ENCODE data around the gene APBA2. TPM values are rescaled to one million over a fixed set of nuclear protein-coding genes. Genes with fewer than 3 reads are reported as not detected.

The APBA2 gene
- total and polyA plus RNA-seq, 2 of the 4 experiments (the other 2 are of a cell fraction), result 21.7 to 33.0 TPM

- POLR2A ChIA-PET (ENCODE audit: unreplicated experiment), result no interaction called here
- TF ChIP-seq RAD21 (IDR thresholded peaks at IDR 0.05; ENCODE audit: low read length) (no peak), ELK1 (IDR thresholded peaks at IDR 0.05; ENCODE audit: borderline replicate concordance, low read depth, low read length) (no peak), MXI1 (IDR thresholded peaks at IDR 0.05; ENCODE audit: borderline replicate concordance, low read depth, low read length) (no peak), CEBPB (IDR thresholded peaks at IDR 0.05; ENCODE audit: low read depth, low read length) (no peak), NFE2L2 (IDR thresholded peaks at IDR 0.05; ENCODE audit: low read depth, low read length) (no peak), BHLHE40 (IDR thresholded peaks at IDR 0.05; ENCODE audit: low read depth, low read length) (no peak), MAZ (IDR thresholded peaks at IDR 0.05; ENCODE audit: borderline replicate concordance, low read depth, low read length) (no peak), USF2 (IDR thresholded peaks at IDR 0.05; ENCODE audit: low read depth, low read length) (no peak), FOS (IDR thresholded peaks at IDR 0.05; ENCODE audit: low read depth, low read length) (no peak), CHD1 (IDR thresholded peaks at IDR 0.05; ENCODE audit: low read depth, low read length) (no peak), MAFK (IDR thresholded peaks at IDR 0.05; ENCODE audit: low read depth, low read length) (no peak), RCOR1 (IDR thresholded peaks at IDR 0.05; ENCODE audit: insufficient replicate concordance, low read length) (no peak), SMC3 (IDR thresholded peaks at IDR 0.05; ENCODE audit: low read depth, low read length) (no peak), CTCF (conservative IDR thresholded peaks at IDR 0.05; ENCODE audit: low read depth, low read length) (no peak)
Observed at GRCh38 chr15:29135702-29136646, 250.2 kb downstream of the APBA2 start.

More at GRCh38 chr15:29135702-29136646, 250.2 kb downstream of the APBA2 start:
- Histone ChIP-seq H4K5ac (ENCODE audit: low read depth, low read length) (no peak overlapping the region), H3K4ac (ENCODE audit: low read depth, low read length) (no peak overlapping the region), H3K27me3 (ENCODE audit: control insufficient read depth, insufficient read depth, low read length) (peaks cover 17% of the 10 kb centered on the region), H4K8ac (ENCODE audit: low read depth in 2 of 2, low read length in 2 of 2) (no peak overlapping the region), H2BK20ac (ENCODE audit: low read depth, low read length) (no peak overlapping the region), H3K79me1 (ENCODE audit: low read depth in 1 of 2, low read length in 2 of 2) (no peaks in the 10 kb centered on the region), H3K9me1 (ENCODE audit: insufficient read depth, low read length) (no peaks in the 10 kb centered on the region; the same call in 1 of the 2 replicates), H3K56ac (ENCODE audit: extremely low read depth, insufficient read depth, low read length) (no peak overlapping the region), H3K9ac (ENCODE audit: low read depth, low read length) (no peak overlapping the region), H2AFZ (replicated peaks; ENCODE audit: low read length, poor library complexity) (no peak overlapping the region), H4K91ac (ENCODE audit: insufficient read depth, low read depth, low read length) (no peak overlapping the region), H3K14ac (replicated peaks; ENCODE audit: low read depth, low read length) (no peak overlapping the region), H3K4me2 (ENCODE audit: low read depth, low read length) (no peak overlapping the region), H2BK15ac (ENCODE audit: low read depth, low read length) (no peak overlapping the region), H2BK5ac (ENCODE audit: low read depth, low read length, poor library complexity, severe bottlenecking) (no peak overlapping the region), H2BK120ac (ENCODE audit: low read depth, low read length) (no peak overlapping the region), H3K4me1 (ENCODE audit: control insufficient read depth, insufficient read depth, low read length) (no peaks in the 10 kb centered on the region), H3K23ac (ENCODE audit: low read depth, low read length) (no peak overlapping the region), H3K9me3 (ENCODE audit: control insufficient read depth, insufficient read depth, low read length) (no peaks in the 10 kb centered on the region), H3K18ac (ENCODE audit: low read depth, low read length) (no peak overlapping the region), H3K36me3 (ENCODE audit: control insufficient read depth, insufficient read depth, low read length) (no peaks in the 10 kb centered on the region), H3K27ac (ENCODE audit: insufficient read depth, low read length) (no peak overlapping the region), H2AK9ac (replicated peaks; ENCODE audit: low read depth, low read length, poor library complexity) (no peak overlapping the region), H2AK5ac (ENCODE audit: low read depth, low read length) (no peak overlapping the region), H3K4me3 (ENCODE audit: insufficient read depth, low read depth, low read length) (no peak overlapping the region), H4K20me1 (ENCODE audit: insufficient read depth, low read length) (no peaks in the 10 kb centered on the region)
- CTCF ChIA-PET, result no interaction called here
- 65% methylated on average over 9 of the region's 31 CpGs; no CpG with 5 or more reads in 1 of the 2 experiments for WGBS, 2 experiments (ENCODE audit: extremely low coverage in 2 of 2, insufficient read length in 1 of 2)
- BruUV-seq (replicated peaks), result no TSS peak
- DNase-seq, result no peak
- in situ Hi-C loops (cut with MboI; ENCODE audit: low sequenced_read_pairs) (loop anchor here (10.0 to 25.0 kb wide), 2 partner anchors 59 to 926 kb away; no protein-coding TSS in a partner anchor), intact Hi-C loops (cut with micrococcal nuclease) (loop anchor here (10.0 kb wide), 1 partner anchor 529 kb away; no protein-coding TSS in a partner anchor), dilution Hi-C loops (cut with HindIII; ENCODE audit: low sequenced_read_pairs, unreplicated experiment) (no loop called here)
- ATAC-seq (ENCODE audit: low read depth), result no peak
